OCI-LY7 (cell line): Measurements from ENCODE around the gene HOGA1. TPM values are rescaled to one million over a fixed set of nuclear protein-coding genes. Genes with fewer than 3 reads are reported as not detected.

ENCODE experiments used
- BruUV-seq: library from RNA; stranded (reverse); fragments of 400-500 nt; replicated peaks from 2 replicates; lab custom pipeline; 2021; lab: Mats Ljungman, UMichigan
- CTCF ChIA-PET: fragments of 300-600 bp; sonication (Branson Sonifier 250); formaldehyde crosslinking; loops from one replicate; lab custom pipeline; 2022; ENCODE audit warnings: antibody characterized with exemption; ENCODE audit not compliant: unreplicated experiment; lab: Charles Lee
- POLR2A ChIA-PET: fragments of 300-600 bp; sonication (Branson Sonifier 250); formaldehyde crosslinking; loops from one replicate; lab custom pipeline; 2022; ENCODE audit warnings: antibody characterized with exemption; lab: Charles Lee
- DNase-seq: peaks from one replicate; pipeline ENCODE4 v3.0.0-alpha.2; 2015; ENCODE audit warnings: low spot score
- H2AFZ ChIP-seq: fragments of 200-600 bp; sonication (generic), shearing (Covaris generic); 2 replicates; pipeline ENCODE4 v1.6.1; 2014; ENCODE audit warnings: mild to moderate bottlenecking, antibody characterized with exemption, low read length, moderate library complexity
- H3K27ac ChIP-seq: fragments of 200-600 bp; sonication (generic); 2 replicates; pipeline ENCODE4 v1.5.1; 2014; ENCODE audit warnings: mixed run types, low read depth, mild to moderate bottlenecking, moderate library complexity, low read length, inconsistent platforms; ENCODE audit not compliant: poor library complexity, severe bottlenecking
- H3K36me3 ChIP-seq: fragments of 200-600 bp; sonication (generic); 2 replicates; pipeline ENCODE4 v1.6.1; 2014; ENCODE audit warnings: mild to moderate bottlenecking, antibody characterized with exemption, low read length, moderate library complexity, mixed read lengths; ENCODE audit not compliant: insufficient read depth
- H3K4me1 ChIP-seq: fragments of 200-600 bp; sonication (generic); 2 replicates; pipeline ENCODE4 v1.5.1; 2014; ENCODE audit warnings: mild to moderate bottlenecking, low read length; ENCODE audit not compliant: insufficient read depth, poor library complexity, severe bottlenecking
- H3K4me2 ChIP-seq: fragments of 200-600 bp; sonication (generic); 2 replicates; pipeline ENCODE4 v1.6.1; 2014; ENCODE audit warnings: mild to moderate bottlenecking, low read length
- H3K4me3 ChIP-seq: fragments of 200-600 bp; sonication (generic); 2 replicates; pipeline ENCODE4 v1.5.1; 2014; ENCODE audit warnings: mild to moderate bottlenecking, low read depth, low read length; ENCODE audit not compliant: poor library complexity, severe bottlenecking
- H3K79me2 ChIP-seq: fragments of 200-600 bp; sonication (generic); 2 replicates; pipeline ENCODE4 v1.6.1; 2016; ENCODE audit warnings: low read depth, mild to moderate bottlenecking, low read length, moderate library complexity, mixed read lengths; ENCODE audit not compliant: insufficient read depth
- H3K9me2 ChIP-seq: fragments of 200-600 bp; sonication (generic); 2 replicates; pipeline ENCODE4 v1.6.1; 2016; ENCODE audit warnings: mild to moderate bottlenecking, low read length, mixed read lengths; ENCODE audit not compliant: insufficient read depth
- H3K9me3 ChIP-seq: fragments of 200-600 bp; sonication (generic); 2 replicates; pipeline ENCODE4 v1.6.1; 2014; ENCODE audit warnings: mild to moderate bottlenecking, mixed run types, low read length, mixed read lengths
- H4K20me1 ChIP-seq: fragments of 200-600 bp; sonication (generic); 2 replicates; pipeline ENCODE4 v1.6.1; 2014; ENCODE audit warnings: mild to moderate bottlenecking, antibody characterized with exemption, low read length, moderate library complexity, mixed read lengths; ENCODE audit not compliant: insufficient read depth
- CTCF ChIP-seq: fragments of 200-600 bp; sonication (generic); conservative IDR thresholded peaks from 2 replicates; pipeline ENCODE4 v1.5.1; 2014; ENCODE audit warnings: mild to moderate bottlenecking, antibody characterized with exemption, low read length, moderate library complexity, mixed read lengths
- EZH2phosphoT487 ChIP-seq: fragments of 200-600 bp; sonication (generic); IDR thresholded peaks from 2 replicates; pipeline ENCODE4 v1.6.1; 2018; ENCODE audit warnings: low read depth, borderline replicate concordance, mild to moderate bottlenecking, mixed run types, antibody characterized with exemption, low read length, moderate library complexity, mixed read lengths
- intact Hi-C: fragments of 100-400 bp; cut with micrococcal nuclease; formaldehyde crosslinking; loops from one replicate; pipeline ENCODE4 v1.10.0; 2022; ENCODE audit not compliant: unreplicated experiment
- total RNA-seq, 2 experiments: library from RNA; depleted of rRNA in 1 of 2; stranded (reverse); fragments of >200 nt in 1 of 2; shearing (Covaris generic) in 1 of 2; gene quantifications; 2 replicates each; pipeline ENCODE4 v1.2.3, GENCODE V29; 2014 to 2022

Gene HOGA1
- total RNA-seq, 2 experiments from 2014 or later, result 0.25 TPM; not detected in 1

DNA sequence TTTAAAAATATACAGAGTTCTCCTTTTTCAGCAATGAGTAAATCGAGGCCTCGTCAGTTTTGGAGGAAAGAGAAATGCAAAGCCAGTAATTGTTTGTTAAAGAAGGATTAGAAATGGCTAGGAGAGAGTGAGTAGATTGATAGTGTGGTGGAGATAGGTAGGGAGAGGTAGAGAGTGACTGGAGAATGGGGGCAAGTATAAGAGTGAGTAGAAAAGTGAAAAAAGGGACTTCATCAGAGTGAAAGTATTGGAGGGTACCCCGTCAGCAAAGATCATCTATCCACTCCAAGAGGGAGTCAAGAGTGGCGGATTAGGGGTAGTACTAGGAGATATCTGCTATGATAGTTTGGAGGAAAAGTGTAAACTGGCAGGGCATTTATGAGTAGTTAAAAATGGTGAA lies 20.9 kb upstream of the HOGA1 start:
- Histone ChIP-seq H3K27ac (no peak overlapping the region), H3K9me3 (0 out of 2 replicates have a peak, but pooled peaks cover 4% of the 10 kb centered on the region), H4K20me1 (no peaks in the 10 kb centered on the region), H3K4me2 (no peak overlapping the region), H3K79me2 (no peaks in the 10 kb centered on the region), H2AFZ (no peak overlapping the region), H3K9me2 (no peaks in the 10 kb centered on the region), H3K4me3 (no peak overlapping the region), H3K4me1 (no peaks in the 10 kb centered on the region), H3K36me3 (no peaks in the 10 kb centered on the region)
- no peak for TF ChIP-seq CTCF
- TF ChIP-seq EZH2phosphoT487, result no peak
- ChIA-PET POLR2A (no interaction called here), CTCF (no interaction called here)
- BruUV-seq, result no TSS peak
- intact Hi-C loops, result no loop called here
- no peak for DNase-seq

- POLR2A ChIA-PET, result no interaction called here
- H3K27ac ChIP-seq, result no peak overlapping the region
- intact Hi-C loops, result no loop called here
- no peak for DNase-seq
- H3K9me2 ChIP-seq, result no peaks in the 10 kb centered on the region
- H2AFZ ChIP-seq, result no peak overlapping the region
- no peak overlapping the region for H3K4me2 ChIP-seq
- no peaks in the 10 kb centered on the region for H3K79me2 ChIP-seq
- no TSS peak for BruUV-seq
- CTCF ChIA-PET, result no interaction called here
- no peak for TF ChIP-seq CTCF
- TF ChIP-seq EZH2phosphoT487, result no peak
- H3K9me3 ChIP-seq, result 0 out of 2 replicates have a peak, but pooled peaks cover 4% of the 10 kb centered on the region
- no peaks in the 10 kb centered on the region for H4K20me1 ChIP-seq
- no peak overlapping the region for H3K4me3 ChIP-seq
- no peaks in the 10 kb centered on the region for H3K36me3 ChIP-seq
- H3K4me1 ChIP-seq, result no peaks in the 10 kb centered on the region
Measured at GRCh38 chr10:97564776-97565175, 19.4 kb upstream of the HOGA1 start.

DNA sequence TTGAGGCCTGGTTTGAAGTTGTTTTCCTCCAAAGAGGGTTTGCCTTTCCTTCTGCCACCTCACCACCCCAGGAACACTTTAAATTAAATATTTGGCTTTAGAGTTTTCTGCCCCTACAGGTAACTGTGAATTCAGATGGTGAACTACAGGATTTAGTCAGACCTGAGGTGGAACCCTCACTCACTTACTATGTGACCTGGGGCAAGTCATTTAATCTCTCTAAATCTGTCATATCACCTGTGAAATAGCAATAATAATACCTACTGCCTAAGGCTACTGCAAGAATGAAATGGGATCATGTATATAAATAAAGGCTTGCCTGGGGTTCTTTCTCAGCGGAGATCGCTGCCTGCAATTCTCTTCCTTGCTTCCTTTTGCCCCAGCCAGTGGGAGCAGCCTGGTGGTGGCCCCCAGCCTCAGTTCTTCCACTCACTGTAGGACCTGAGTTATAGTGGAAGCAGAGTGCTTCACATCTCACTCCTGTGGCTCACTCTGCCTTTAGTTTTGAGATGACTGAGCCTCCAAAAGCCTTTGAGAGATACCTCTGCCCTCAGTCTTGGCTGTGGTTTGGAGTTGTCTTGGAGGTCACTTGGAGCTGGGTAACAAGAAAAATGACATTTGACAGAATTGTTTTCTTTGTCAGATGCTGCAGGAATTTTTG lies 17.7 kb upstream of the HOGA1 start:
- no peak overlapping the region for H3K4me3 ChIP-seq
- intact Hi-C loops, result no loop called here
- no TSS peak for BruUV-seq
- ChIA-PET CTCF (interaction anchor here (0.6 kb wide), 2 partner anchors 59 to 67 kb away, joined by 3 to 4 read pairs; no protein-coding TSS in a partner anchor), POLR2A (no interaction called here)
- H3K9me2 ChIP-seq, result no peaks in the 10 kb centered on the region
- no peak overlapping the region for H3K4me2 ChIP-seq
- H3K27ac ChIP-seq, result no peak overlapping the region
- no peak for DNase-seq
- H4K20me1 ChIP-seq, result no peaks in the 10 kb centered on the region
- TF ChIP-seq CTCF (no peak), EZH2phosphoT487 (no peak)
- H3K4me1 ChIP-seq, result no peaks in the 10 kb centered on the region
- H3K79me2 ChIP-seq, result no peaks in the 10 kb centered on the region
- H3K9me3 ChIP-seq, result 0 out of 2 replicates have a peak, but pooled peaks cover 4% of the 10 kb centered on the region
- H3K36me3 ChIP-seq, result no peaks in the 10 kb centered on the region
- H2AFZ ChIP-seq, result no peak overlapping the region
